NCI-H2029 treated with DMSO at 0.1 percent for 48 hours (cell line): Measurements from ENCODE around the gene WDR11.
"Not testable (repeated sequence)": the region's sequence is repeated elsewhere in the genome, so short reads cannot be mapped to it uniquely, and the experiment has no call there.

ENCODE experiments used
- DNase-seq: peaks from one replicate; lab custom pipeline; 2025; lab: John Stamatoyannopoulos, UW

WDR11 gene

DNA sequence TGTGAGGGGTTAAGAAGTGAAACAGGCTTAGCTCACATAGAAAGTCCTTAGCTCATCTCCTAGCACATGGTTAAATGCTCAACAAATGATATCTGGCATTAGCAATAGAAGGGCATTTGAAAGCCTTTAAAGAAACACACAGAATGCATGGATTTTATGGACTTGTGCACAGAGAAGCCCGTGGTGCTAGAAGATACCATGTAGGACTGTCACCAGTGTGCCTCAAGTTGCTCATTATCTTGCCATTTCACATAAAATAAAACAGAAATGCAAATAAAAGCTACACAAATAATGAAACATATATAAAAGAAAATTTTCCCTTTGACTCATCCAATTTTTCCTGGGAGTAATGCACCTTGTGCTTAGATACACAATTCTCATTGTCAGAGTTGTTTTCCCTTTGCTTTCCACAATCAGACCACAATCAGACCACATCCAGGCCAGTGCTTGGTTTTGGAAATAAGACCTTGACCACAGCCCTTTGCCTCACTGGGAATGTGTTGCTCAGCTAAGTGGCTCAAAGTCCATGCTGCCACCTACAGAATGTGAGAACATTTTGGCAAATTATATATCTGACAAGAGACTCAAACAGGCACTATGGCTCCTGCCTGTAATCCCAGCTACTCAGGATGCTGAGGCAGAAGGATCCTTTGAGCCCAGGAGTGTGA, 9.5 kb upstream of the WDR11 start:
- no peak for DNase-seq

DNA sequence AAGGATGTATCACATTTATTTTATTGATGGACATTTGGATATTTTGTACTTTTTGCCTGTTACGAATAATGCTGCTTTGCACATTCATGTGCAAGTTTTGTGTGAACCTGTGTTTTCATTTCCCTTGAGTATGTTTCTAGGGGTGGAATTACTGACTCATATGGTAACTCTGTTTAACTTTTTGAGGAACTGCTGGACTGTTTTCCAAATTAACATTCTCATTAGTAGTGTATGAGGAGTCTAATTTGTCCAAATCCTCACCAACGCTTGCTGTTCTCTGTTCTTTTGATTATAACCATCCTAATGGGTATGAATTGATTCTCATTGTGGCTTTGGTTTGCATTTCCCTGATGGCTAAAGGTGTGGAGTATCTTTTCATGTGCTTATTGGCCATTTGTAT, 3.2 kb downstream of the WDR11 start:
- DNase-seq = no peak

DNA sequence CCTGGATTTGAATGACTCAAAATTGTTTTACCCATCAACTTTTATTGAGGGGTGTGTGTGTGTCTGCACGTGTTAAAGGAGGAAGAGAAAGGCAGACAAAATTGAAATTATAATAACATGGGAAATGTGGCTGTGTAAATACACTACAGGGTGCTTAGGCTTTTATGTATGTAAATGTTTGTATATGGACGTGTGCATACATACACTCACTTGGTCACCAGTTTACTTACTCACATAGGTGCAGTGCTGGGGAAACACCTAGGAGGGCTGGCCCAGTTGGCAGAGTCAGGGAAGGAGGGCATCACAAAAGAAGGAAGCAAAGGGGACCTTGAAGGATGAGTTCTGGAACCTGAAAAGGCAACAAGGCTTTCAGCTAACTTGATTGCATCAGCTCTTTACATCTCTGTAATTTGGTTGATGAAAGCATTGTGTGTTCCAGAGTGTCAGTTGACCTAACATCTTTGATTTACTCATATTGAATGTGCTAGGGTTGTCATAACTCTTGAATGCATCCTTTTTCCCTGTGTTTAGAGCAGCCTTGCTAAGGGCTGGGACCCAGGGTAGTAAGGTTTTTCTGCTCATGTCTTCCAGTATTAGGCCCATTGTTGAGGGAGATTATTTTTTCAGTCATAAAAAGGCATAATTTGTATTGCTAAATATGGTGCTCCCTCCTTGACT, 10.2 kb downstream of the WDR11 start:
- DNase-seq = no peak

DNA sequence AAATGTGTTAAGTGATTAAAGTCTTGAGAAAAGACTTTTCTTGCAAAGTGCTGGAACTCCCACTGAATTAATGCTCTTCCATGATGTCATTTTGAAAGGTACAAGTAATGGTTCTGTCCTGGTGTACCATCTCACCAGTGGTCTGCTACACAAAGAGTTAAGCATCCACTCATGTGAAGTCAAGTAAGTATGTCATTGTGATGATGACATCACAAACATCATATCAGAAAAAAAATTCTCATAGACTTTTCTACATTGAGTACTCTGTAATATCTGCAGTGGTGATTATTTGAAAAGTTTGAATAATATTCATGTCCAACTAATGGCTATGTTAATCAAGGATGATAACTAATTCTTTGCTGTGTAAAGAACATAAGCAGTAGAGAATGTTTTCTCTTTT, 22.6 kb downstream of the WDR11 start:
- no peak for DNase-seq

DNA sequence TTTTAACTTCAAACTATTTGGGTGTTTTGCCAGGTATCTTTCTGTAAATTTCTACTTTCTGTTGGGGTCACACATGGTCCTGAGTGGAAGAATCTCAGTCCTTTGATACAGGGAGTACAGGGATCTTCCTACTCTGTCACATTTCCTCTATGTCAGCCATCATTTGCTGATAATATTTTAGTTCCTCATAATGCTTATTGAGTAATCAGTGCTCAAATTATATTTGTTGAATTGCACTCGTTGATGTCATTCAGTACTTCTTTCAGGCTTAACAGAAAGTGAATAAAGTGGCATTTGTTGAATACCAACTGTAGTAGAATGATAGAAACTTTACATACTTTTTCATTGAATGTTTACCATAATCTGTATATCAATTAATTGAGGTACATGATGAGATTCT, 31.9 kb downstream of the WDR11 start:
- no peak for DNase-seq

DNA sequence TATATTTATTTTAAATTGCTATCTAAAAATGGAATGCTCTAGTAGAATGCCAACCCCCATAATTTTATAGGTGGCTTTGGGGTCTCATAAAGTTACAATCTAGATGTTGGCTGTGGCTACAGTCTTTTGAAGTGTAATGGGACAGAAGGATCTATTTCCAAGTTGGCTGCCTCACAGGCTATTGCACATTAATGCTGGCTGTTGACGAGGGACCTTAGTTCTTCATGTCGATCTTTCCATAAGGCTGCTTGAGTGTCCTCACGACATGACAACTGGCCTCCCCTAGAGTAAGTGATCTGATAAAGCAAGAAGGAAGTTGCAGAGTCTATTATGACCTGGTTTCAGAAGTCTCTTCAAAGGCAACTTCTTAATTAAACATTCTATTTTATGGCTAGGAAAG, 36.3 kb downstream of the WDR11 start:
- no peak for DNase-seq

DNA sequence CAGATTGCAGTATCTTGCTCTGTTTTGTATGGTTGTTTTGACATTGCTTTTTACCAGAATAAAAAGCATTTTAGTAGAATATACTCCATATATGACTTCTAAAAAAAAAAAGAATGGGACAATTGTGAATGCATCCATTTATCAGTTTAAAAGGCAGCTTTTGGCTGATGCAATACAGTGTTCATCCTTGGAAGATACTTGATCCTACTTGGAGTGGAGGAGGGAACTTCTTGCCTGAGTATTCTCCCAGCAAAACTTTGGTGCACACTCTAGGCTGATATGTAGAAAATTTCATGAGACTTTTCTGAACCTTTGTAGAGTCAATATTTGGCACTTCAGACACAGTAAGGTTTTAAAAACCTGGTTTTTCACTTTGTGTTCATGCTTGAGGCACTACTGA, 40.2 kb downstream of the WDR11 start:
- DNase-seq = no peak

DNA sequence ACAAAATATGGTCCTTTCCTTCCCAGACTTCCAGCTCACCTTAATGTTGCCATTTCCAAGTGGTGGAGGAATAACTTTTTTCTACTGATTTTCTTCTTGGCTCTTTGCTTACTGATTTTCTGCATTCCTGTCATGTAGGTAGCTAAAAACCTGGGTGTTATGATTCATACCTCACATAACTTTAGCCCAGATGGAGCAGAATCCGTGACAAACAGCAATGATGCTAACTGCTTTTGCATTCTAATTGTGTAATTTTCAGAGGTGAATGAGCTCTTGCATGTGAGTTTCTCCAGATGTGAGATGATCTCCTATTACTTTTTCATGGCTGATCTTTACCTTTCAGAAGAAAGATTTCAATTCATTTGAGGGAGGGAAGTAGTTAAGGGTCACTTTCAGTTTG, 43.4 kb downstream of the WDR11 start:
- no peak for DNase-seq

DNA sequence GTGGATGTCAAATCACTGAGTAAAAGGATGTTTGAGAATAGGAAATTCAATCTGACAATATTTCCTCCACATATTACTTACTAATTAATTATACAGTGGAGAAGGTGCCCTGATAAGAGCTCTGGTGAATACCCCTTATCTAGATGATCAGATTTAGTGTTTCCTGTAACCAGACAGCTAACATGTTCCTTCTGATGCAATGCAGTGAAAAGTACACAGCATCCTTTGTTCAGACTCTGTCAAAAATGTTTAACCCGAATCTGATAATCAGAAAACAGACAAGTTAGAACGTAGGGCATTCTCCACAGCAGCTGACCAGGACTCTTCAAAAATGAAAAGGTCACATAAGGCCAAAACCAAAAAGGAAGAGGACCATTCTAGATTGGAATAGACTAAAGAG, 46.2 kb downstream of the WDR11 start:
- DNase-seq = no peak

DNA sequence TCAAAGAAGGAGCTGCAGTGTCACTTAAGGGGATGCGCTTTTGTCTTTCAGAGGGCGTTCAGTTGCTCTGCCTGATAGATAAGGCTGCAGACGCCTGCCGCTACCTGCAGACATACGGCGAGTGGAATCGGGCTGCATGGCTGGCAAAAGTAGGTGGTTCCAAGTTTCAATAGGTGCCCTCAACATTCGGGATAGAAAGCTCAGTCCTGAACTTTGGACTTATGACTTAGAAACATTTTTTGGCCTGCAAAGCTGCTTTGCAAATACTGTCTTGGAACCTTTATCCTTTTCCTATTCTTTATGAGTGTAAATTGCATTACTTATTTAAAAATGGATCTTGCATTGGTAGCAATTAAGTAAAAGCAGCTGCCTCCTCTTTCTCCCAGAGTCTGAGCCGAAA, 54.1 kb downstream of the WDR11 start:
- DNase-seq = no peak

DNA sequence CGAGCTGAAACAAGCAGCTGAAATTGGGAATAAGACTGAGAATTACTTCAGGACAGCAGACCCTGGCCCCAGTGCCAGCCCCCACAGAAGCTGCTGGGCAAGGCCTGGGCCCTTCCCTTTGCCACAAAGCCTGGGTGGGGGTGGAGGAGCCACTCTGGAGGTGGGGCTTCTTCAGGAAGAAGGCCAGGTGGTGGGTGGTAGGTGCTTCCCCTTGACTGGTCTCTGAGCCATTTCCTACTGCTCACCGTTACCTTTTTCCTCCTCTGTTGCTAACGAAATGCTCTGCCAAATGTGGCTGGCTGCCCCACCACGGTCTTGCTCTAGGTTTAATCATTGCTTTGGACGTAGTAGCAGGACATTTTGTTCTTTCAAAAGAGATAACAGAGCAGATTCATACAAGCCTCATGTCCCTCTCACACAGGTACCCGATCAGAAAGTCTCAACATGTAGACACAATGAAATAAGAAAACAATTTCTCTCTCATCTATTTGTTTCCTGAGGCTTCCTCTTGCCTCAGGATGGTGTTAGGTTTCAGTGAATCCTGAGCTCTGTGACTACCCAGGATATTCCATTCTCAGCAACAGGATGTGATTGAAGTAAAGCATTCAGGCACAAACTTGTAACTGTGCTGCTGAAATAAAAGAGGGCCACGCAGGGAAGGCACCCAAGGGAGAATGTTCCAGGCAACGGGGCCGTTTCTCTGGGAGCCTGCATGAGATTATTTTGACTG, 66.5 kb downstream of the WDR11 start:
- no peak for DNase-seq

DNA sequence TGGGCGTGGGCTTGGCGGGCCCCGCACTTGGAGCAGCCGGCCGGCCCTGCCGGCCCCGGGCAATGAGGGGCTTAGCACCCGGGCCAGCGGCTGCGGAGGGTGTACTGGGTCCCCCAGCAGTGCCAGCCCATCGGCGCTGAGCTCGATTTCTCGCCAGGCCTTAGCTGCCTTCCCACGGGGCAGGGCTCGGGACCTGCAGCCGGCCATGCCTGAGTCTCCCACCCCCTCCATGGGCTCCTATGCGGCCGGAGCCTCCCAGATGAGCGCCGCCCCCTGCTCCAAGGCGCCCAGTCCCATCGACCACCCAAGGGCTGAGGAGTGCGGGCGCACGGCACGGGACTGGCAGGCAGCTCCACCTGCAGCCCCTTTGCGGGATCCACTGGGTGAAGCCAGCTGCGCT, 72.7 kb downstream of the WDR11 start:
- not testable (repeated sequence) for DNase-seq

DNA sequence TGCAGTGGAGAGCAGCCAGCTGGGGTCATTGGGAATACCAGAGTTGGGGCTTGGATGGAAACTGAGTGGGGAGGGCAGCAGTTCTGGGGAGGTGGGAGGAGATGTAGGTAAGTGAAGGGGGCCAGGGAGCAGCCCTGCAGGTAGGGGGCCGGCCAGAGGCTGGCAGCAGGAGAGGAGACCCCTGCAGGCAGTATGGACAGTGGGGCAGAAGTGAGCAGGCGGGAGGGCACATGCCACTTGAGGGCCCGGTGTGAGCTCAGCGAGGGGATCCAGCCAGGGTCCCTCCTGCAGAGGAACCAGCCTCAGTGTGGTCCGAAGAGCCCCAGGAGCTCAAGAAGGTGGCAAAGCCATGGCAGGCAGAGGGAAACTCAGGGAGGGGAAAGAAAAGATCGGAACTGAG, 75.4 kb downstream of the WDR11 start:
- no peak for DNase-seq

DNA sequence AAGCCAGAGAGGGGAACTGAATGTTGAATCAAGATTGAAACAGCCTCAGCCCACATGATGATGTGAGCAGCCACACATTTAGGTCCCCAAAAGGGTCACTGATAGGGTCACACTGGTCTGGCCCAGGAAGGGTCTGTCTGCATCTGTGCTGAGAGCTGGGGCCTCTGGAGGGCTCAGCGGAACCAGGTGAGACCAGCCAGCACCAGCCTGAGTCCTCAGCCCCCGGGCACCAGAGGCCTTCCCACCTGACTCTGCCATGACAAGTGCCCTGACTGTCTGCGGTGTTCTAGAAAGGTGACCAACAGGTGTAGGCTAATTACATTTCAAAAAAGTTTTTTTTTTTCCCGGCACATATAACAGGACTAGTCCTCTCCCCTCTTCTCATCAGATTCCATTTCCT, 76.2 kb downstream of the WDR11 start:
- no peak for DNase-seq

DNA sequence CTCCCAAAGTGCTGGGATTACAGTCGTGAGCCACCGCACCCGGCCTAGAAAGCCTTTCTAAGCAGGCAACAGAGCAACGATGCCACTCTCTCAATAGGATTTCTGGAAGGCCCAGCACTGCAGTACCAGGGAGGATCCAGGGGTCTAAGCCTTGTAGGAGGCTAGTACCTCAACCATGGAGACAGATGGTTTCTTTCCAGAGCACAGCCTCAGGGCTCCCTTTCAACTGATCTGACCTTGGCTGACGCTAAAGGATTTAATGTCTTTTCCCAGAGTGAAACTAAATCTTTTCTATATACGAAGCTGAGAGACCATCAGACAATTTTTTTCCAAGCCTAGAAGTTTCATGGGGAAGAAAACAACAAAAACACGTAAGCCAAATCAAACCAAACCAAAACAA, 78.0 kb downstream of the WDR11 start:
- no peak for DNase-seq

DNA sequence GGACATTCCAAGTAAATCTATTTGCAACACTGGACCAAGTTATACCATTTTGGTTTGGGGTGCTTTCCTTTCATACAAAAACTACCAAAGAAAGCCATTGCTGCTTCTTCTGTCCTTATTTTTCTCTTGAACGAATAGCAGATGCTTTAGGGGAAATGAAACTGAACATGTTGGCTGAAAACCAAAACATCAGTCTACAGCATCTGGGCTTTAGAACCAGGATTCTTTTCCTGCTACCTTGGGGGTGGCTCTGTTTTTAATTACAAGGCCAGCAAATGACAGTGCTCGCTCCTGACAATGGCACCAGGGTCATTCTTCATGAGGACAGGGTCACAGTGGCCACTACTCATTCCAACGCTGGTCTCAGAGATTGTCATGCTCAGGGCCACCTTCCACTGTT, 80.3 kb downstream of the WDR11 start:
- DNase-seq = no peak

DNA sequence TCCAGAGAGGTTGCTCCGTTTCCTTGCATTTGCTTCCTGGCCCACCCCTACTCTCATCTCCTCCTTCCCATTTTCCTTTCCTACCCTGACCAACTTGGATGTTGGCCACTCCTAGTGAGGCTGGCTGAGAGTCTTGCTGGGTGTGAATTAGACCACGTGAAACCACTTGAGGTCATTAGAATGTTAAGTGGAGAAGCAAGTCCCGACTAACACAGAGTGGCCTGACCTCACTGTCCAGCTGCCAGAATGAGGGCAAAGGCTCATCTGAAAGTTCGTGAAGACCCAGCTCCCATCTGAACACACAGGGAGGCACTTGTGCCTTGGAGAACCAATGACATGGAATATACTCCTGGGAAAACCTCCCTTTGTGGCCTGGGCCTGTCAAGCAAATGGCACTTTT, 80.8 kb downstream of the WDR11 start:
- DNase-seq = no peak

DNA sequence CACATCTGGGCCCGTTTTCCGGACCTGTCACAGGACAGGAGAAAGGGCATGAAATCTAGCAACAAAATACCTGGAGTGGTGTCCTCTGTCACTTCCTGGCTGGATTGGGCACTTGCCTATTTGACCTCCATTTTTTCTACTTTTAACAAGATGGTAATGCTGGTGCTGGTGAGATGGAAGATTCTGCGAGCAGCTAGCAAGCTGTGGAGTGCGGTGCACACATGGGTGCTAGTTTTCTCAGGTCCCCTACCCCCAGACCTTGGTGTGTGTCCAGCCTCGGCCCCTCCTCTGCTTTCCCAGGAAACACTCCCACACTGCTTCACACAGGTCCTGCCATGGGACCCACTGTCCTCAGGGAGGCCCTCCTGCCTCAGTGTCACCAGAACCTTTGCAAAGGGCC, 87.7 kb downstream of the WDR11 start:
- no peak for DNase-seq

DNA sequence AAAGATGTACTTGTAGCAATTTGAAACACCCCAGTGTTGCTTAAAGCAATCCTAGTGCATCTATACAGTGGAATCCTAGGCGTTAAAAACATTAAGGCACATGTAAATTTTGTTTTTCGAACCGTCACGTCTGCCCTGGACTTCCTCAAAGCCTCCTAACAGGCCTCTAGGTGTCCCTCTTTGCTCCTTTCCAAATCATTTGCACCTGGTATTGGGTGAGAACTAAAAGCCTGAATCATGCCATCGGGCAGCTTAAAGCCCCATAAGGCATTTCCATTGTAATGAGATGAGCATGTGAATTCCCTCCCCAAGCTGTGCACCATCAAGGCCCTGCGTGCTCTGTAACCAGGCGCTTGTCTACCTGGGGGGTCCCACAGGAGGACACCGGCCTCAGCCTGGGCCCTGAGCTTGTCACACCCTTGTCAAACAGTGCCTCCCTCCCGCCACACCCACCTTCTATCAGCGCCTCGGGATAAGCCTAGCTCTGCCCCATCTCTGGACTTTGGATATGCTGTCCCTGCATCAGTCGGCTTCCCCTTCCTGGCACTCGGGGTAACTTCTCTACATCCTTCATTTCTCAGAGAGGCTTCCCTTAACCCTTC, 89.2 kb downstream of the WDR11 start:
- DNase-seq = no peak

DNA sequence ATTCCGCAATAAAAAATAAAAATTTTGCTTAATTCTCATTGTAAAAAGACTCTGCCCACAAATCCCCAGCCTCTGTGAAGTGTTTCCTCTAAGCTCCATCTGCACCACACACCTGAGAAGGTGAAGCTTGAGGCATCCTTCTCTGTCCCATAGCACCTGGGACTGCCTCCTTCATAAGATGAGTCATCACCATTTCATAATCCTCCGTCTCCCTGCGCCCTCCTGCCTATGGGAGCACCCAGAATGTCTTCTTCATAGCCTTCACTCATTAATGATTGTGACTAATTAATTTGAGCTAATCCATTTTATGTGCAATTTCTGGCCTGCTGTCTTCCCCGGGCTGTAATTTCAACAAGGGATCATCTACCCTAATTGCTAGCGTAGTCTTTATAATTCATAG, 90.3 kb downstream of the WDR11 start:
- DNase-seq = no peak

DNA sequence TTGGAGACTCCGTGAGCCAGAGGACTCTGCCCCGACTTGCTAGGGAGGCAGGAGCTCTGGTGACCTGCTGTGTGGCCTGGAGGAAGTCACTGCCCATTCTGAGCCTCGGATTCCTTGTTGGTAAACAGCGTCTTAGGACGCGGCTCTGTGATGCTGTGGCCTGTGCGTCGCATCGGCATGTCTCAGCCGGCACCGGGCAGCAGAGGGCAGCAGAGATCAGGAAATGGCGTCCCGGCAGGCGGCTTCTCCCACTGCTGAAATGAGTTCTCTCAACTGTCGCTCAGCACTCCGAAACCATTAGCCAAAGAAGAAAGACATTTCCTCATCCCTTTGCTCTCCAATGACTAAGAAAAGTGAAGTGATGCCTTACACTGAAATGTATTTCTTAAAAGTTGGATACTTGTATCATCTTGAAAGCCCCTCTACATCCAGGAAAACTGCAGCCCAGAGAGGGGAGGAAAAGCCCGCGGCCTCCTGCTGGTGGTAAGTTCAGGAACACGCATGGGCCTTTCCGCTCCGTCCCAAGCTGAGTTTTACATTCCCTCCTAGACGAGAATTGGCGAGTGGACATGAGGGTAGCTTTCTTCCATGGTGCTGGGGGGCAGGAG, 91.7 kb downstream of the WDR11 start:
- no peak for DNase-seq

DNA sequence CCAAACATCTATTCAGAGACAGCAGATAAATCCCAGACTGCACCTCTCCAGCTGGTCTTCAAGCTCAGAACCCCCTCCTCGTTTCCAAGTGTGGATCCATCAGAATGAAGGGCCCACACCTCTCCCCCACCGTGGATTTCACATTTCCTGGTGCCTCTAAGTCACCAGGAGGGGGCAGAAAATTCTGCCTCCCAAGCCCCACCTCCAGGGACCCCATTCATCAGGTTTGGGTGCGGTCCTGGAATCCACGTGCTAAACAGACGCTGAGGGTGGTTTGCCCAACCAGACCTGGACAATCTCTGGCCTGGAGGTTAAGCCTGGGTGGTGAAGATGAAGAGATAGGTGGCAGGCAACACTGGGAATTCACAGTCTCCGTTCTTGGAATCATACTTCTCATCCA, 92.4 kb downstream of the WDR11 start:
- no peak for DNase-seq
